T-helper 2 cell treated with Interferon-gamma antibody and Interleukin-4, amounts not matched to agents 100 ng/mL and 5 ng/mL, for 36 hours (primary cell): Measurements from ENCODE around the gene PCID2. TPM values are rescaled to one million over a fixed set of nuclear protein-coding genes. Genes with fewer than 3 reads are reported as not detected.

Experiments
- intact Hi-C: fragments of 100-400 bp; cut with micrococcal nuclease; formaldehyde crosslinking; loops from one replicate; pipeline ENCODE4 v1.15.1; 2023
- total RNA-seq: library from RNA; stranded (reverse); gene quantifications from 2 replicates; pipeline ENCODE4 v1.2.3, GENCODE V29; 2022

Gene PCID2
- total RNA-seq, 1 donor from 2014 or later, result 69.0 TPM

GRCh38 chr13:113220141-113220598 is 11.7 kb upstream of the PCID2 start:
- intact Hi-C loops, result no loop called here

GRCh38 chr13:113219256-113219940 is 10.9 kb upstream of the PCID2 start:
- intact Hi-C loops, result no loop called here

- intact Hi-C loops, result no loop called here
Observed at GRCh38 chr13:113218586-113218985, 10.1 kb upstream of the PCID2 start.

- intact Hi-C loops, result no loop called here
Observed at GRCh38 chr13:113216254-113217048, 8.0 kb upstream of the PCID2 start.

DNA sequence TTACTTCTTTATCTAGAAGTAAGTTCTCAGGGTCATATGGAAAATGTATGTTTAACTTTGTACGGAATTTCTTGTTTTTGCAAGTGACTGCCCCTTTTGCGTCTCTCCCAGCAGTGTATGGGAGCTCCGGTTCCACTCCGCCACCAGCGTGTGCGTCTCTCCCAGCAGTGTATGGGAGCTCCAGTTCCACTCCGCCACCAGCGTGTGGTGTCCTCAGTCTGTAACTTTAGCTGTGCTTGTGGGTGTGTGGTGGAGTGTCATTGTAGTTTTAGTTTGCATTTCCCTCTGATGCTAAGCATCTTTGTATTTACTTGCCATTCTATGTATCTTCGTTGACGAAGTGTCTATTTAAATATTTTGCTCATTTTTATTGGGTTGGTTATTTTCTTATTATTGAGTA is 3.3 kb upstream of the PCID2 start:
- intact Hi-C loops, result no loop called here

- intact Hi-C loops, result loop anchor here (1.0 kb wide), 1 partner anchor 58 kb away; no protein-coding TSS in a partner anchor
Observed at GRCh38 chr13:113210833-113211232, 2.4 kb upstream of the PCID2 start.

DNA sequence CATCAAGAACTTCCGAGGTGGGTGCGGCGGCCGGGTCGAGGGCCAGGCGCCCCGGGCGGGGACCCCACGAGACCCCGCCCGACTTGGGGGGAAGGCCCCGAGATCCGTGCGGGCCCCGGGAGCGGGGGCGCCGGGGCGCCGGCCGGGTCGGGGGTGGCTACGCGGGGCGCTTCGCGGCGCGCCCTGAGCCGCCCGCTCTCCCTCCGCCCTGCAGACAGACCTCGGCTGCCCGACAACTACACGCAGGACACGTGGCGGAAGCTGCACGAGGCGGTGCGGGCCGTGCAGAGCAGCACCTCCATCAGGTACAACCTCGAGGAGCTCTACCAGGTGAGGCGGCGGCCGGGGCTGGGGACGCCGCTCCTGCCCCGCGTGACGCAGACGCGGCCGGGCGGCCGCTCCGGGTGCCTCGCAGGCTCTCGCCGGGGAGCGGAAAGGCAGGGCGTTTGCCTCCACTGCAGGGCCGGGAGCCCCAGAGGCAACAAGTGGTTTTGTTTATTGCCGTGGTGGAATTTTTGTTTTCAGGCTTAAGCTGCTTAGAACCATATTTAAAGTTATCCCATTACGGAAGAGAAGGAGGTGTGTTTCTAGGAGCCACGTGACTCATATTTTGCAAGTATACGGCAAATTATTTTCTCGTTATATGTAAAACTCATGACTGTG is 1.4 kb upstream of the PCID2 start:
- intact Hi-C loops, result loop anchor here (1.0 to 5.0 kb wide), 7 partner anchors 49 to 281 kb away; partner anchors contain the start of genes DCUN1D2, LAMP1 and MCF2L

DNA sequence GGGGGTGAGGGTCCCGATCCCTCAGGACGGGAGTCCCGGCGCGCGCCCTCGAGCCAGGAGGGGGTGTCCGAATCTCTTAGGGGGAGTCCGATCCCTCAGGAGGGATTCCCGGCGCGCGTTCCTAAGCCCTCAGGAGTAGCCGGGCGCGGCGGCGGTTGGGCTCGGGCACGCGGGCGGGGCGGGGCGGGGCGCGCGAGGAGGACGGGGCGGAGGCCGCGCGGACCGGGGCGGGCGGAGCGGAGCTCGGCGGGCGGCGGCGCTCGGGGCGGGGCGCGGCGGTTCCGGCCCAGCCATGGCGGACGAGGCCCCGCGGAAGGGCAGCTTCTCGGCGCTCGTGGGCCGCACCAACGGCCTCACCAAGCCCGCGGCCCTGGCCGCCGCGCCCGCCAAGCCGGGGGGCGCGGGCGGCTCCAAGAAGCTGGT is 878 bp upstream of the PCID2 start, which contains the start of gene CUL4A:
Gene CUL4A (plus strand): TSS at position 278 of the 423 bp plus-strand sequence. CDS start 15 bp downstream, at position 293.
- intact Hi-C loops, result loop anchor here (1.0 to 5.0 kb wide), 6 partner anchors 49 to 281 kb away; partner anchors contain the start of genes DCUN1D2, LAMP1 and MCF2L

DNA sequence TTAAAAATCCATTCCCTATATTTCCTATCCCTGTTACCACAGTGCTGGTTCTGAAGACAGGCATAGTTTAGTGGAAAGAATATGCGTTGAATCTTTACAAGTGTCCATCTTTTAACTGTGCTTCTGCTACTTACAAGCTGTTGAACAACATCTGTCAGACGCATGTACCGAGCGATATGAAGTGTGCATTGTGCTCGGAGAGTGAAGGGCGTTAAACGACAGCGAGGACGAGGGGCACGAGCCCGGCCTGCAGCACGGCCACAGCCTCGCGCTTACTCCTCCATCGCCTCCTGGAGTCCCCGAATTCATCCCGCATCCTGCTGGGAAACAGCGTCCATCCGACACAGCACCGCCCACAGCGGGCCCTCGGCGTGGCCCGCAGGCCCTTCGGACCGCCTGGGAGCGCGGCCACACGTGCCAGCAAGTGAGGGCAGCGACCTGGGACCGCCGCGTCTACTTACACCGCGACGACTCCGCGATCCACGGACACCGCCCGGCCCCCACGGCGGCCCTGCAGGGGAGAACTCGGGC is 514 bp downstream of the PCID2 start:
- intact Hi-C loops, result loop anchor here (2.0 to 5.0 kb wide), 3 partner anchors 47 to 283 kb away; partner anchors contain the start of gene DCUN1D2

- intact Hi-C loops, result loop anchor here (5.0 kb wide), 1 partner anchor 265 kb away; no protein-coding TSS in a partner anchor
Observed at GRCh38 chr13:113207460-113207859, 1.0 kb downstream of the PCID2 start.

GRCh38 chr13:113205428-113205931 is 3.0 kb downstream of the PCID2 start:
- intact Hi-C loops, result loop anchor here (5.0 kb wide), 1 partner anchor 263 kb away; no protein-coding TSS in a partner anchor

DNA sequence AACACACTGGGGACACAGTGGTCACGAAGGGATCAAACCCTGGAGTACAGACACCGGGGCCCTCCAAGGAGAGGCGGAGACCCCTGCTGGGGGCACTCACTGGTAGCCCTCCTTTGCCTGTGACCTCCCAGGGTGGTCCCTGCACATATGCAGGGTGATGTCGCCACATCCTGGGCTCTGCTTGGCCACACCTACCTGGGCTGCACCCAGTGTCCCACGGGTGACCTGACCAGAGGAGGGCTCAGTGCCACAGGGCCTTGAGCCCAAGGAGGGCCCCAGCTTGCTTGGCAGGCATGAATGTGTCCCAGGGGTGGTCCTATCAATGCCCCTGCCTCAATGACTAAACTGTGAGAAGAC is 4.1 kb downstream of the PCID2 start:
- intact Hi-C loops, result no loop called here

DNA sequence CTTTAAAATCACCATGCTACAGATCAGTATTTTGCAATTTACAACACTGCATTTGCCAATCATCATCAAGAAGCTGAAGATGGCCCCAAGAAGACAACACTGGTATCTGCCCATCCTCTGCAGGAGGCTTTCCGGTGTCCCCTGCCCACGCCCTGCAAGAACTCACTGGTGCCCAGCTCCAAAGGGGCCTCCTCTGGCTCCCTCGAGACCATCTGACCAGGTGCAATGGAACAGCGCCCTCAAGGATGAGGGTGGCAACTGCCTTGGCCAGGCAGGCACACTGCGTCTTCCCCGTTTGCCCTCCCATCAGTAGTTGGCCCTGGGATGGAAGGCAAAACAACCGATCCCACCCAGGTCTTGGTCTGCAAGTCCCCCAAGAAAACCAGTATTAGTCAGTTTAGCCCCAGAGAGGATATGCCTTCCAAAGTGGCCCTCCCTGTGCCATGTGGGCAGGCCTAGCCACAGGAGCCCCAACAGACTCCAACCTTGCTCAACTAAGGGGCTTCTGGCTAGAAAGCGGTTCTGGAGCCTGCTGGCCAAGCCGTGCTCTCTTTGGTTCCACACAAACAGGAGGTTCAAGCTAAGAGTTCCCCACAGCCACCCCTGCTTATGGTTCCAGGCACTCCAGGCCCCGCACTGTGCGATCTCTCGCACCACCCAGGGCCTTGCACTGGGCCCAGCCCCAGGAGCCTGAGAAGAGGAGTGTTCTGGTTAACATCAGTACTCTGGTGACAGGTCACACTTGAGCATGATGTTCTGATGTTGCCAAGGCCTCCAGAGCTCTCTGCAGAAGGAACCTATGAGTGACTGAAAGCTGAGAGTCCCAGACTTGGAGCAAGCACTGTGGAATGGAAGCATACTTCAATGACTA is 4.7 kb downstream of the PCID2 start:
- intact Hi-C loops, result no loop called here

GRCh38 chr13:113202912-113203311 is 5.6 kb downstream of the PCID2 start:
- intact Hi-C loops, result no loop called here

- intact Hi-C loops, result no loop called here
Observed at GRCh38 chr13:113201815-113202214, 6.7 kb downstream of the PCID2 start.

GRCh38 chr13:113196970-113197737 is 11.3 kb downstream of the PCID2 start:
- intact Hi-C loops, result no loop called here

DNA sequence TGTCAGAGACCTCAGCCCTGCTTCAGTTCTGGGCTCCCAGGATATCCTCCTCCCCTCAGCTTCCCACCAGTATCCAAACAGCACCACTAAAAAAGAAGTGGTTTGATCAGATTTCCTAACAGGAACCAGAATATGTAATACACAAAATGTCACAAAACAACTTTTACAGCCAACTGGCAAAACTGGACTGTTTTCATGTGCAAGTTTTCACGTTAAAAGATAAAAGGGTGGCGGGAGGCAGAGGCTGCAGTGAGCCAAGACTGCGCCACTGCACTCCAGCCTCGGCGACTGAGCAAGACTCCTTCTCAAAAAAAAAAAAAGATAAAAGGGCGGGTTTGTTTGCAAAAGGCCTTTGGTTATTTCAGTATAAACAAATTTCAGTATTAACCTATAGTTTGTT is 13.1 kb downstream of the PCID2 start:
- intact Hi-C loops, result no loop called here

GRCh38 chr13:113192902-113193301 is 15.6 kb downstream of the PCID2 start:
- intact Hi-C loops, result no loop called here

GRCh38 chr13:113192279-113192678 is 16.2 kb downstream of the PCID2 start:
- intact Hi-C loops, result no loop called here
